GM08714 (cell line): ENCODE measurements around the gene SEC61B.
A peak's percentile ranks its signal among the peaks of the same experiment; 100 is the strongest.
"Not testable (repeated sequence)": the region's sequence is repeated elsewhere in the genome, so short reads cannot be mapped to it uniquely, and the experiment has no call there.

Experiments used
- H3K4me3 ChIP-seq: fragments of 200-500 bp; sonication (Bioruptor generic); 2 replicates; pipeline ENCODE4 v1.5.1; 2014; ENCODE audit warnings: mild to moderate bottlenecking, low read length, inconsistent platforms
- ZNF274 ChIP-seq: IDR thresholded peaks from 2 replicates; pipeline ENCODE4 v1.6.1; 2012; ENCODE audit warnings: mild to moderate bottlenecking, low read depth, low read length

SEC61B gene

GRCh38 chr9:99210572-99210971, 11.5 kb upstream of the SEC61B start:
- no peak overlapping the region for H3K4me3 ChIP-seq
- no peak for TF ChIP-seq ZNF274

GRCh38 chr9:99211746-99212145, 10.3 kb upstream of the SEC61B start:
- no peak overlapping the region for H3K4me3 ChIP-seq
- TF ChIP-seq ZNF274, result no peak

GRCh38 chr9:99213197-99213596, 8.9 kb upstream of the SEC61B start:
- no peak overlapping the region for H3K4me3 ChIP-seq
- TF ChIP-seq ZNF274, result no peak

GRCh38 chr9:99216073-99216472, 6.0 kb upstream of the SEC61B start:
- no peak overlapping the region for H3K4me3 ChIP-seq
- TF ChIP-seq ZNF274, result no peak

GRCh38 chr9:99220011-99220410, 2.1 kb upstream of the SEC61B start:
- H3K4me3 ChIP-seq, result peak overlapping the region; percentile 98; the same call in 1 of the 2 replicates
- no peak for TF ChIP-seq ZNF274

GRCh38 chr9:99221266-99221620, 839 bp upstream of the SEC61B start:
- TF ChIP-seq ZNF274, result no peak
- H3K4me3 ChIP-seq, result peak overlapping the region; percentile 98

GRCh38 chr9:99222416-99223270, 561 bp downstream of the SEC61B start:
- H3K4me3 ChIP-seq, result peak overlapping the region; percentile 98
- TF ChIP-seq ZNF274, result no peak

GRCh38 chr9:99224445-99224844, 2.4 kb downstream of the SEC61B start:
- H3K4me3 ChIP-seq, result peak overlapping the region; percentile 40; the same call in 1 of the 2 replicates
- TF ChIP-seq ZNF274, result no peak

- TF ChIP-seq ZNF274, result no peak
- no peak overlapping the region for H3K4me3 ChIP-seq
Observed at GRCh38 chr9:99226054-99226453, 4.0 kb downstream of the SEC61B start.

GRCh38 chr9:99230206-99230605, 8.1 kb downstream of the SEC61B start:
- no peak overlapping the region for H3K4me3 ChIP-seq
- TF ChIP-seq ZNF274, result no peak

GRCh38 chr9:99231711-99232110, 9.6 kb downstream of the SEC61B start:
- TF ChIP-seq ZNF274, result no peak

GRCh38 chr9:99234618-99235017, 12.5 kb downstream of the SEC61B start:
- peak overlapping the region; percentile 1; the same call in 1 of the 2 replicates for H3K4me3 ChIP-seq
- no peak for TF ChIP-seq ZNF274

More at GRCh38 chr9:99231711-99232110, 9.6 kb downstream of the SEC61B start:
- no peak overlapping the region for H3K4me3 ChIP-seq

- H3K4me3 ChIP-seq, result peak overlapping the region; percentile 1; the same call in 1 of the 2 replicates
- TF ChIP-seq ZNF274, result no peak
Observed at GRCh38 chr9:99235069-99235468, 13.0 kb downstream of the SEC61B start.

GRCh38 chr9:99235926-99236634, 14.0 kb downstream of the SEC61B start:
- TF ChIP-seq ZNF274, result no peak
- peak overlapping the region; percentile 56; the same call in 1 of the 2 replicates for H3K4me3 ChIP-seq

- H3K4me3 ChIP-seq, result peak overlapping the region; percentile 56; the same call in 1 of the 2 replicates
- TF ChIP-seq ZNF274, result no peak
Observed at GRCh38 chr9:99237356-99237755, 15.3 kb downstream of the SEC61B start.

GRCh38 chr9:99237849-99238248, 15.8 kb downstream of the SEC61B start:
- not testable (repeated sequence) for H3K4me3 ChIP-seq
